Uterus (tissue), 4 donors: ENCODE results near the gene UNC119. TPM values are rescaled to one million over a fixed set of nuclear protein-coding genes. Genes with fewer than 3 reads are reported as not detected.
"Not testable (repeated sequence)": the region's sequence is repeated elsewhere in the genome, so short reads cannot be mapped to it uniquely, and the experiment has no call there.

Experiments used
- DNase-seq, 2 donors: peaks; one replicate each; pipeline ENCODE4 v3.0.0-alpha.2; 2019 to 2020
- H3K27ac ChIP-seq, 2 donors: fragments of 200-600 bp; sonication (generic); 1 replicate in 1 of 2; 2 replicates in 1 of 2; pipeline ENCODE4 v1.5.1; 2016 to 2018
- H3K27me3 ChIP-seq, 2 donors: fragments of 200-600 bp; sonication (generic); one replicate each; pipeline ENCODE4 v1.5.1; 2018 to 2019; ENCODE audit warnings: control low read depth in 1 of 2
- H3K36me3 ChIP-seq, 2 donors: fragments of 200-600 bp; sonication (generic); one replicate each; pipeline ENCODE4 v1.5.1; 2019; ENCODE audit warnings: control low read depth in 1 of 2
- H3K4me1 ChIP-seq, 2 donors: fragments of 200-600 bp; sonication (generic); one replicate each; pipeline ENCODE4 v1.5.1; 2018 to 2019; ENCODE audit warnings: control low read depth in 1 of 2
- H3K4me3 ChIP-seq, 2 donors: fragments of 200-600 bp; sonication (generic); 1 replicate in 1 of 2; 2 replicates in 1 of 2; pipeline ENCODE4 v1.5.1; 2018 to 2019; ENCODE audit warnings: mild to moderate bottlenecking in 1 of 2
- H3K9me3 ChIP-seq, 2 donors: fragments of 200-600 bp; sonication (generic); one replicate each; pipeline ENCODE4 v1.5.1; 2019; ENCODE audit warnings: control low read depth in 1 of 2
- CTCF ChIP-seq, 4 experiments: fragments of 200-600 bp in 2 of 4; fragments of 450-650 bp in 2 of 4; sonication (generic) in 2 of 4; IDR thresholded peaks; one replicate each; pipeline ENCODE4 v1.5.1; 2016 to 2019; ENCODE audit warnings: antibody characterized with exemption in 4 of 4, mild to moderate bottlenecking in 2 of 4, moderate library complexity in 1 of 4
- POLR2A ChIP-seq, 2 donors: fragments of 450-650 bp; IDR thresholded peaks; one replicate each; pipeline ENCODE4 v1.6.1; 2016; ENCODE audit warnings: antibody characterized with exemption in 2 of 2, mild to moderate bottlenecking in 1 of 2, moderate library complexity in 1 of 2
- intact Hi-C: fragments of 100-400 bp; cut with DNase I; formaldehyde crosslinking; loops from one replicate; pipeline ENCODE4 v1.15.1; 2023; ENCODE audit warnings: low total_unique reads
- total RNA-seq, 4 donors: library from RNA; depleted of rRNA in 3 of 4; stranded (reverse); fragments of >200 nt in 3 of 4; gene quantifications; one replicate each; pipeline versions ENCODE4 v1.1.0 to v1.2.4, GENCODE V29; 2014 to 2023
- donor health status: DM: yes; HTN: yes; CAD: no.

UNC119 gene
- total RNA-seq, 4 donors from 2014 or later, result 4.1 to 28.5 (median 21.6) TPM

GRCh38 chr17:28527181-28527681, 25.2 kb downstream of the UNC119 start:
- Histone ChIP-seq H3K27ac (no peak overlapping the region), H3K4me1 (no peaks in the 10 kb centered on the region), H3K9me3 (no peaks in the 10 kb centered on the region), H3K4me3 (no peak overlapping the region), H3K27me3 (no peaks in the 10 kb centered on the region), H3K36me3 (no peaks in the 10 kb centered on the region)
- DNase-seq, result no peak
- TF ChIP-seq POLR2A (IDR thresholded peaks at IDR 0.05) (no peak), CTCF (IDR thresholded peaks at IDR 0.05) (no peak)
- intact Hi-C loops, result no loop called here

GRCh38 chr17:28526381-28526780, 26.0 kb downstream of the UNC119 start:
- H3K4me1 ChIP-seq, result no peaks in the 10 kb centered on the region
- no peak overlapping the region for H3K27ac ChIP-seq
- H3K9me3 ChIP-seq, result no peaks in the 10 kb centered on the region
- H3K27me3 ChIP-seq, result no peaks in the 10 kb centered on the region
- H3K36me3 ChIP-seq, result no peaks in the 10 kb centered on the region
- no peak overlapping the region for H3K4me3 ChIP-seq
- DNase-seq, result no peak
- intact Hi-C loops, result no loop called here
- TF ChIP-seq CTCF (IDR thresholded peaks at IDR 0.05), result no peak
- TF ChIP-seq POLR2A (IDR thresholded peaks at IDR 0.05), result no peak

- no peaks in the 10 kb centered on the region for H3K9me3 ChIP-seq
- TF ChIP-seq CTCF (IDR thresholded peaks at IDR 0.05) (no peak), POLR2A (IDR thresholded peaks at IDR 0.05) (no peak)
- no peaks in the 10 kb centered on the region for H3K36me3 ChIP-seq
- no peak overlapping the region for H3K4me3 ChIP-seq
- H3K27me3 ChIP-seq, result no peaks in the 10 kb centered on the region
- no peak overlapping the region for H3K27ac ChIP-seq
- DNase-seq, result no peak
- no peaks in the 10 kb centered on the region for H3K4me1 ChIP-seq
- intact Hi-C loops, result no loop called here
These were observed 27.7 kb downstream of the UNC119 start for GRCh38 chr17:28524476-28525424.

GRCh38 chr17:28523876-28524275, 28.5 kb downstream of the UNC119 start:
- Histone ChIP-seq H3K27ac (no peak overlapping the region), H3K9me3 (no peaks in the 10 kb centered on the region), H3K36me3 (no peaks in the 10 kb centered on the region), H3K4me3 (no peak overlapping the region), H3K4me1 (no peaks in the 10 kb centered on the region), H3K27me3 (no peaks in the 10 kb centered on the region)
- no peak for DNase-seq
- intact Hi-C loops, result no loop called here
- no peak for TF ChIP-seq POLR2A (IDR thresholded peaks at IDR 0.05)
- TF ChIP-seq CTCF (IDR thresholded peaks at IDR 0.05), result no peak

- Histone ChIP-seq H3K4me1 (no peaks in the 10 kb centered on the region), H3K4me3 (no peak overlapping the region), H3K36me3 (no peaks in the 10 kb centered on the region), H3K27ac (no peak overlapping the region), H3K27me3 (no peaks in the 10 kb centered on the region), H3K9me3 (no peaks in the 10 kb centered on the region)
- no peak for TF ChIP-seq CTCF (IDR thresholded peaks at IDR 0.05)
- TF ChIP-seq POLR2A (IDR thresholded peaks at IDR 0.05), result no peak
- DNase-seq, result no peak
- intact Hi-C loops, result no loop called here
These were observed 29.2 kb downstream of the UNC119 start for GRCh38 chr17:28523186-28523585.

- H3K27me3 ChIP-seq, H3K4me3 ChIP-seq, H3K9me3 ChIP-seq, H3K4me1 ChIP-seq, DNase-seq, H3K27ac ChIP-seq, H3K36me3 ChIP-seq, intact Hi-C loops: not testable (repeated sequence)
These were observed 30.1 kb downstream of the UNC119 start for GRCh38 chr17:28522281-28522680.
